Dedifferentiated amniotic fluid mesenchymal stem cell (primary cell): ENCODE results near the gene MYT1.
"Not testable (repeated sequence)": the region's sequence is repeated elsewhere in the genome, so short reads cannot be mapped to it uniquely, and the experiment has no call there.

Experiments
- DNase-seq: peaks from one replicate; pipeline ENCODE4 v3.0.0-alpha.2; 2016; ENCODE audit errors: extremely low spot score

Gene MYT1

DNA sequence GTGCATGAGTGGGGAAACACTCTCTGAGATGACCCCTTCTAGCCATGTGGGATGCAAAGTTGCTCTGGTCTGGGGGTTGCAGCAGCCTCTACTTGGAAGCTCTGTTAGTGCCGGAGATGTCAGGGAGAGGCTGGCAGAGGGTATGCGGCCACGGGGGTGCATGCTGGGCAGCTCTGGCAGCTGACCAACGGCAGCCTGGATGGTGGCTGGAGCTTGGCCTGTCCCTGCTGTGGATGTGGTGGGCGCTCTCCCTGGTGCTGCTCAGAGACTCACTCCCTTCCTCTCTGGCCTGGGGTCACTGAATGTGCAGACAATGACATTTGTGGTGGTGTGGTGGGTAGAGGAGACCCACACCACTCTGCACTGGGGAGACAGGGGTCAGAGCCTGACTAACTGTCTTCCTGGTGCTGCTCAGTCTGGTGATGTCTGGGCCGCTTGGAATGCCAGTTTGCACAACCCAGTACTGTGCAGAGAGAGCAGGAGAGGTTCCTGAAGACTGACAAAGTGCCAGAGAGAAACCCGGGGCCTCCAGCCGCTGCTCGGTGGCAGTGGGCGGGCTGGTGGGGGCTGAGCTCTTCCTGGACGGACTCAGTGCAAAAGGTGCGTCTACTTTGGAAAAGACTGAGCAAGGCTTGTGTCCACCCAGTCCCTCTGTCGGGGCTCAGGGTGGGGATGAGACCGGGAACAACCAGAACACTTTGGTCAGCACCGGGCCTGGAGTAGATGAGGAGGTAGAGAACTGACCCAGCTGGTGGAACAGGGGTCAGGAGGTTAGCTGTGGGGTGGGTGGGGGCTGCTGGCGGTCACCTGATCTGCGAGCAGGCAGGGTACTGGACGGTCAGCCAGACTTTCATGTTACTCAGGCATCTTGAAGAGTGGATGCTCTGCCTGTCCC is 2.7 kb downstream of the MYT1 start:
- DNase-seq = no peak

- no peak for DNase-seq
These were observed 3.4 kb downstream of the MYT1 start for GRCh38 chr20:64167676-64168075.

- no peak for DNase-seq
These were observed 4.3 kb downstream of the MYT1 start for GRCh38 chr20:64168381-64169090.

GRCh38 chr20:64169091-64169560 is 4.9 kb downstream of the MYT1 start:
- no peak for DNase-seq

DNA sequence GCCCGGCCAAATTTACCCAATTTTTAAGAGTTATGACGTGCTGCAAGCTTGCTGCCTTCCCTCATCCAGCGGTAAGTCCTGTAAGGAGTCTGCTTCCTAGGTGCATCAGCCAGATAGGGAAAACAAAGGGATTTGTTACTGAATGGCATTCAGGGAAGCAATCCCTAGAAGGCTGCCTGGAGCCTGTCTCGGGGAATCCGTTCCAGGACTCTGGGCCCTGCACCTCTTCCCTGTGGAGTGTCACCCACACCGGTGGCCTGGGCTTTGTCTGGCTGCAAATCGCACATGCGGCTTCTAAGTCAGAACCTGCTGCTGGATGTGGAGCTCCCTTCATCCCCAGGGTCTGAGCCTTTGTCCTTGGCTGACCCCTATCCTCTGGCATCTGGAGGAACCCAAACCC is 7.0 kb downstream of the MYT1 start:
- DNase-seq = no peak

DNA sequence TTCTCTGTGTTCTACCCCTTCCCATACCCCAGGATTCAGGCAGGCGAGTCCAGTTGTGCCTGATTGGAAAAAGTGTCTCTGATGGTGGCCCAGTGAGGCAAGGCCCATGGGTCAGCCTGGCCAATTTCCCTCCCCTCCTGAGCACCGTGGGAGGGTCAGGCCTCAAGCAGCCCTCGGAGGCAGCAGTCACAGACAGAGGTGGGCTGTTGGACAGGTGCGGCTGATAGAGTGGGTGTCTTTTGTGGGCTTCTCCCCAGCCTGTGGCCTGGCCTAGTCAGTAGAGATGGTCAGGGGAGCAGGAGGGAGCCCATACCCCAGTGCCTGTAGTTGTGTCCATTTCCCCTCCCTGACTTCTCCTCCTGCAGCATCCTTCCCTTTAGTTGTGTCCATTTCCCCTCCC is 8.9 kb downstream of the MYT1 start:
- no peak for DNase-seq

GRCh38 chr20:64176551-64176950 is 12.3 kb downstream of the MYT1 start:
- DNase-seq = no peak

DNA sequence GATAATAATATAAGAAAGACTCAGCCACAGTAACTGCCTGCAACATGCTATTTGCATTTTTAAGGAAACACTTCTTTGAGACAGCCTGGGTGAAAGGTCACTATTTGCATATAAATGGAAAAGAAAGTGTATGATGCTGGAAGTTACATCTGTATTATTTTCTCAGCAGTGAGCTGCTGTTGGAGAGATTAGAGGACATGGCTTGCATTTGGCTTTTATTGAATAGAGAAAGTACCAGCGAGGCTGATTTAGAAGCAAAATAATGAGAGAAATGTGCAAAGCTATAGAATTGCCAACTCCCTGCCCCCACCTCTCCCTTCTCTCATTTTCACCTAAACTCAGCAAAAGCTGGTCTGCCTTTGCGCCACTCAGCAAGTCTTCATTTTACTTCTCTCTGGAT is 12.7 kb downstream of the MYT1 start:
- DNase-seq = no peak

GRCh38 chr20:64177384-64177783 is 13.1 kb downstream of the MYT1 start:
- no peak for DNase-seq

DNA sequence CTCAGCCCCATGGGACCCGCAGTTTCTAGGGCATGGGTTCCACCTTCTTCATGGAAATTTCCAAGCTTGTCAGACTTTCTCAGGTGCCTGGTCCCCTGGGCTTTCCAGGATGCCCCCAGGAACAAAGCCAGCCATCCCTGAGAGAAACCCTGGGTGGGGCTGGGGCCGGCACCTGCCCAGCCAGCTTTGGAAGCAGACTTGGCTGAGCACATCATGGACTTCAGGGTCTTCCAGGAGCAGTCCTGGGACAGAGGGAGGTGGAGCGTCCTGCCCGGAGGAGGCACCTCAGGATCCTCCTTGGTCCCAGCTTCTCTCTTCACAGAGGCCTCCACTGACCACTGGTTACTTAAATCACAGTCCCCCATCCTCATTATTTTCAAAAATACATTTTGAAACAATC is 13.5 kb downstream of the MYT1 start:
- DNase-seq = no peak

DNA sequence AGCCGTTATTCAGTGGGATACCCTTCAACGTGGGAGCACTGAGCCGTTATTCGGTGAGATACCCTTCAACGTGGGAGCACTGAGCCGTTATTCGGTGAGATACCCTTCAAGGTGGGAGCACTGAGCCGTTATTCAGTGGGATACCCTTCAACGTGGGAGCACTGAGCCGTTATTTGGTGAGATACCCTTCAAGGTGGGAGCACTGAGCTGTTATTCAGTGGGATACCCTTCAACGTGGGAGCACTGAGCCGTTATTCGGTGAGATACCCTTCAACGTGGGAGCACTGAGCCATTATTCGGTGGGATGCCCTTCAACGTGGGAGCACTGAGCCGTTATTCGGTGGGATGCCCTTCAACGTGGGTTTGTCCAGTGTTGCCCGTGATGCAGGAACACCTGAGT is 14.7 kb downstream of the MYT1 start:
- not testable (repeated sequence) for DNase-seq

GRCh38 chr20:64179805-64180204 is 15.6 kb downstream of the MYT1 start:
- DNase-seq = no peak

DNA sequence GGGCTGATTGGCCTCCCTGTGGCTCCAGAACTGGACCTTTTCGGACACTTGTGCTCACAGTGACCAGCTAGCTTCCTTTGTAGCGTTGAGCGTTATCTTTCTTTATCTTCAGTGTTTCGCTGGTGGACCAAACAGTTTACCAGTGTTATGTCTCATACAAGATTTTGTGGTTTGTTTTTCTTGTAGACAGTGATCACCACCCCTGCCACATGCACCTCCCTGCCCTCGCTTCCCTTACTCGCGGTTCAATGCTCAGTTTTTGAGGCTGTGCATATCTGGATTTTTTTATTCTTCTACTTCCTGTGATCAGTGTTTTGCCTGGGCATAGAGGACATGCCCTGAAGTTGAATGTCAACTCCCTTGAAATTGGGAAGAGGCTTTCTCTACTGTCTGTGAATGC is 16.4 kb downstream of the MYT1 start:
- DNase-seq = no peak

- no peak for DNase-seq
These were observed 17.1 kb downstream of the MYT1 start for GRCh38 chr20:64181391-64181790.

GRCh38 chr20:64182146-64182865 is 18.1 kb downstream of the MYT1 start:
- no peak for DNase-seq

- DNase-seq = no peak
These were observed 19.1 kb downstream of the MYT1 start for GRCh38 chr20:64183313-64183712.

DNA sequence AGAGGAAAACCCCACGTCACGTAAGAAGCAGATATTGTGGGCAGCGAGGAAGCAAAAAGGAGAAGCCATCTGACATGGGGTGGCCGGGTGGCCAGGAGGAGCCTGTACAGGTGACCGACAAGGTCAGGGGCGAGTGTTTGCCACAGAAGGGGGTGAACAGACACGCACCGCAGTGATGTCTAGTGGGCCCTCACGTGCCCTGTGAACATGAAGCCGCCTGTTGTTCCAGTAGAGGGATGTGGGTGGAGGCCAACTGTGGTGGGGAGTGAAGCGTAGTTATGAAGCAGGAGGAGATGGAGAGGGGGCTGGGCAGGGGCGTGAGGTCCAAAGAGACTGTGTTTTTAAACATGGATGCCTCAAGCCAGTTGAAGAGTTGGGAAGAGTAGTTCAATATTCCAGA is 20.5 kb downstream of the MYT1 start:
- no peak for DNase-seq

- no peak for DNase-seq
These were observed 21.1 kb downstream of the MYT1 start for GRCh38 chr20:64185276-64185900.

DNA sequence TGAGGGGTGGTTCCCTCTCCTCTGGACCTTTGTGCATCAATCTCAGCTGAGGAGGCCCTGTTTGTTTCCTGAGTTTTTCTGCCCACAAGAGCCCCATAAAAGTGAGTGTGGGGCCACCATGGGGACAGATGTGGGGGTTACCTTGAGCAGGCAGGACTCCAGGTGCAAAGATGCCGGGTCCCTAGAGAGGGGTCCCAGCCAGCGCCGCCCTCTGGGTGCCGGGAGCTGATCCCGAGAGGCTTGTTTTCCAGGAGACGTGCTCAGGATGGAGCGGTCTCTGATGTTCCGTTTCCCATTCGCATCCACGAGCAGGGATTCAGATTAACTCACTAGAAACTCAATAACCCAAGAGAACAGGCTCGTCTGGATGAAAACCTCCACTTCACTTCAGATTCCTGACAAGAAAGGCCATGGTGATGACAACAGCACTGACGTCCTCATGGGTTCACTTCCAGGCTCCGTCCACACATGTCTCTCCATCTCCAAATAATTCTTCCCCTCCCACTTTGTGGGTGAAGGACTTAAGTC is 21.9 kb downstream of the MYT1 start:
- no peak for DNase-seq

GRCh38 chr20:64187213-64187612 is 23.0 kb downstream of the MYT1 start:
- DNase-seq = not testable (repeated sequence)

- DNase-seq = no peak
These were observed 23.8 kb downstream of the MYT1 start for GRCh38 chr20:64188091-64188490.
